Activated CD8-positive, alpha-beta memory T cell treated with anti-CD3 and anti-CD28 coated beads, Interleukin-2, amount 50 U/mL, for 24 hours (primary cell): ENCODE data around the gene RAB3C.

Source experiments
- DNase-seq: peaks from one replicate; pipeline ENCODE4 v3.0.0-alpha.2; 2020; ENCODE audit errors: extremely low read depth

RAB3C gene

DNA sequence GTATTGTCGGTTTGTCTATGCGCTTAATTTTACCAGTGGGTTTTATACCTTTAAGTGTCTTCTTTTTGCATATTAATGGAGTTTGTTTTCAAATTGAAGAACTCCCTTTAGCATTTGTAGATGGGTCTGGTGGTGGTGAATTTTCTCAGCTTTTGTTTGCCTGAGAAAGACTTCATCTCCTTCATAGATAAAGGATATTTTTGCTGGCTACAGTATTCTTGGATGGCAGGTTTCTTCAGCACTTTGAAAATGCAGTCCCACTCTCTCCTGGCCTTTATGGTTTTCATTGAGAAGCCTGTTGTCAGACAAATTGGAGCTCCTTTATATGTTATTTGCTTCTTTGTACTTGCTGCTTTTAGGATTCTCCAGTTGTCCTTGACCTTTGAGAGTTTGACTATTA, 142.1 kb downstream of the RAB3C start:
- DNase-seq = no peak

GRCh38 chr5:58731641-58732040, 148.8 kb downstream of the RAB3C start:
- no peak for DNase-seq

DNA sequence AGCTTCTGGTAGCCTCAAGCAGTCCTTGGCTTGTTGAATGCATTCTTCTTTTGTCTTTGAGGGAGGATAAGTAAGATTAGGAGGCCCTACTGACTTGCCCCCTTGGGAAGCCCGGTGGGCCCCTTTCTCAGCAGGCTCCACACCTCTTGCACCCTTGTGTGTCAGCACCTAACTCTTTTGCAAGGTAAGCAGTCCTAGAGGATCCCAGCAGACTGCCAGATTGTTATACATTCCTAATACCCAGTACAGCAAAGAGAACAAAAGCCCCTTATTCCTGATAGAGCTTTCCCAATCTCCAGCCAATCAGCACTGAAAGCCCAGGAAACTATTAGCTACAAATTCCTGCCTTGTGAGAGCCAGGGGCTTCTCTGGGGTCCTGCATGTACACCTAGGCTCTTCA, 152.8 kb downstream of the RAB3C start:
- no peak for DNase-seq

DNA sequence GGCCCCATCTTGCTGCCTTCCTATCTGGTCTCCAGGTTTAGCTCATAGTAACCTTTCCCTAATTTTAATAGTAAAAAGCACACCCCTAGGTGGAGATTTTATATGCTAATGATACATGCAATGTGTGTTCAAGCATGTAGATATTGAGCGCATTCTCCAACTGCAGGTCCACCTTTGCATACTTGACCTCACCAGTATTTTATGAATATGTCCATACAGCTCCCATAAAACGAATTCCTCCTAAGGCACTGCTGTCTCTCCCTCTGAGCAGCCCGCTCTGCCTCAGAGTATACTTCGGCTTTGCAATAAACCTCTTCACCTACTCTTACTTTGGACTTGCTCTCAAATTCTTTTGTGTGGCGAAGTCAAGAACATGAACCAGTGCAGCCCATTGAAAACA, 153.3 kb downstream of the RAB3C start:
- DNase-seq = no peak

DNA sequence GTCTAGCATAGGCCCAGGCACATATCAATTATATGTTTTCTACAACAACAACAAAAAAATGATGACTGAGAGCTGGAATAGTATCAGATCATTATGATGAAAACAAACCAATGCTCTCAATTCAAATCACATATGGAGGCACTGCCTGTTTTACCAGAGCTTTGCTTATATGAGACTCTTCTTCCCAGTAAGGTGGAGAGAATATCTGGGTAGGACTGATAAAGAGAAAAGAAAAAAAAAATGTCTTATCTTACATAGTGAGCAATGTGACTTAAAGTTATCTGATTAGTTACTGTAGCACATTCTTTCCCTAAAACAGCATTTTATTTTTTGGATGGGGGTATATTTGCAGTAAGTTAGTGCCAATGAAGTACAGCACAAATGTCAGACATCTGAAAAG, 154.8 kb downstream of the RAB3C start:
- no peak for DNase-seq

- no peak for DNase-seq
Observed at GRCh38 chr5:58738336-58738735, 155.5 kb downstream of the RAB3C start.

DNA sequence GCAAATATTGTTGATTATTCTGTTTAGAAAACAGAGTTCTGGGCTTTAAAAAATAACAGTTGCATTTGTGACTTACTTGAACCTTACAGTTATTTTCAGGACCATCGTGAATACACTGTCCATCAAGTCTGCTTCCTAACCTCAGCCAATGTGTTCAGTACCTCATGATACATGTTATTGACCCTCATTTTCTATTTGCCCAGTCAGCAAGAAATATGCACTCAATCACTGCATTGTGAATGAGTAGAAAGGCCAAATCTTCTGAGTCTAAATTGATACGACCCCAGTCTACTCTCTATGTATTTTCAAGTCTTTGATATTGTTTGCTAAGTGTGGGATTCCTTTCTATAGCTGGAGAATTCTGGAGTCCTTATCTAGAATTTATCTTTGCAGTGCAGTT, 156.2 kb downstream of the RAB3C start:
- no peak for DNase-seq

GRCh38 chr5:58740956-58741355, 158.1 kb downstream of the RAB3C start:
- DNase-seq = no peak

DNA sequence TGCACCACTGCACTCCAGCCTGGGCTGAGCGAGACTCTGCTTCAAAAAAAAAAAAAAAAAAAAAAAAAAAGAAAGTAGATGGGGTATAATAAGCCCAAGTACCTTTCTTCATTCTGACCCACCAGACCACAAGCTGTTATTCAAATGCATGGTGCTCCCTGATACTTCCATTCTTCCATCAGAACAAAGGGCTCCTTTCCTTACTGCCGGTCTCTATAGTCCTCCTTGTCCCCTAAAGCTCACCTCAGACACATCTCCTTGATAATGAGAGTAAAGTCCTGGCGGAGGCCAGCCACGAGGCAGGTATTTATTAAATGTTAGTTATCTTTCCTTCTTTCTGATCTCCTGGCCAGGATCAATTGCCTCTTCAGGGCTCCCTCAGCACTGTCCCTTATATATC, 162.5 kb downstream of the RAB3C start:
- DNase-seq = no peak

DNA sequence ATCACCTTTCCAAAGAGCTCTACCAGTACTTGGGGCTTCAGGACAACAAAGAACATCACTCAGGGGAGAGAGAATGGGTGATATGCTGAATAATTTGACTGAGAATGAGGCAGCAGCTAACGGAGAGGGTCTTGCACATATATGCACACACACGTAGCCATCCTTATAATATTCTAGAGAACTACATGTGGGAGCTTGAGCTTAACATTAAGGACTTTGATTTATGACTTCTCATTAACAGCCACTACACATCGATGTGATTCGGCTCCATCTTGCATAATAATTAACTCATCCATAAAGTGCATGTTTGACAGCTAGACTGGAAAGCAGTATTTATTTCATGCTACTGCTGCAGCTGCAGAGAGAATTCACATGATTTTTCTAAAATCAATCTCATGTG, 163.4 kb downstream of the RAB3C start:
- DNase-seq = no peak

GRCh38 chr5:58750036-58750435, 167.2 kb downstream of the RAB3C start:
- DNase-seq = no peak

DNA sequence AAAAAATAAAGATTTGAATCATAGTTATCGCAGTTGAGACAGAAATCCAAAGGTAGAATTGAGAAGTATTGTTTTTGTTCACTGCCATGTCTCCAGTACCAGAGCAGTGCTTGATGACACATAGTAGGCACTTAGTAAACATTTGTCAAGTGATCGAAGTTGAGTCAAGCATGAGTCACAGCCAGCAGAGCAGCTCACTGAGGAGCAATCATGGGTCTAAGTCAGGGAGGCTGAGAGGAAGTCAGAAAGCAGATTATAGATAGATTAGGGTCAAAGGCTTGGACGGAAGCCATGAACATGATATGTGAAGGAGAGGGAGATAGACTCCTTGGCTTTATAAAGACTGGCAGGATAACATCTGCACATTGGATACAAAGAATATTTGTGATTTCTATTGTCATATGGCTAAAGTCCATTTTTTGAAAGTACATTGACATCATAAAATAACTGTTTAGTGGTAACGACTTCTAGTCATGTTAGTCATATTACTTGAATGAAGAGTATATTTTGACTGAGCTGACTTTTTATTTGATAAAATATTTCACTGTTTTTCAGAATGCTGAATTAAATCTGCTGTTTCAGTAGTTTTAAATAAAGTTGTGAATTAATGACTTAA, 168.5 kb downstream of the RAB3C start:
- DNase-seq = no peak

- no peak for DNase-seq
Observed at GRCh38 chr5:58752104-58752503, 169.2 kb downstream of the RAB3C start.

- DNase-seq = no peak
Observed at GRCh38 chr5:58753446-58753845, 170.6 kb downstream of the RAB3C start.

- no peak for DNase-seq
Observed at GRCh38 chr5:58754250-58754649, 171.4 kb downstream of the RAB3C start.

- no peak for DNase-seq
Observed at GRCh38 chr5:58755397-58755796, 172.5 kb downstream of the RAB3C start.

DNA sequence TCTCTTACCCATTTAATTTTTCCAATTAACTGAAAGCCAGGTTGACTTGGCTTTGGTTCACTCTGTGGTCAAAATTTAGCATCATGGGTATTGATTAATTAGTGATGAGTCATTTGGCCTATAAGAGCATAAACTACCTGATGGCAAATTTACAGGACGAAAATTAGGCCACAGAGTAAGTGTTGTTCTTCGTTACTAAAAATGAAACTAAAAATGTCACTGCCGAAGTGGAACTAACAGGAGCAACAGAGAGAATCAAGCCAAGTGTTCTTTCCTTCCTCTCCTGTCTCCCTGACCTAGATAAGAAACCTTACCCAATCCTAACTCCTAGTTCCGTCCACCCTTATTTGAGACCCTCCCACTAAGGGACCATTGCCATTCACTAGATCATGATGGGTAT, 176.9 kb downstream of the RAB3C start:
- DNase-seq = no peak

DNA sequence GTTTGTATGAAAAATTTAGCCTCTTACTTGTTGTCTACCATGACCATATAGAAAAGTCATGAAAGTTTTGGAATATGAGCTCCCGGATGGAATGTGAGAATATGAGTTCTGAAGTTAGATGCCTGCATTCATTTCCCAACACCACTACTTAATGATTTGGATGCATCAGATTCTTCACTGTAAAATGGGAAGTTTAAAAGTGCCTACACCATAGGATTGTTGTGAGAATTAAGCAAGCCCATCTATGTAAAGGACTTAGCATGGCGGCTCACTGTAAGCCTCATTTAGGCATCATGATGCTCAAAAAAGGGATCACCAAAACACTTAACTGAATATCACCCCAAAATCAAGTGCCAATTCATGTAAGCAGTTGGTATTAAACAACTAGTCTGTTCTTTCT, 177.3 kb downstream of the RAB3C start:
- no peak for DNase-seq

GRCh38 chr5:58761407-58761806, 178.5 kb downstream of the RAB3C start:
- no peak for DNase-seq

DNA sequence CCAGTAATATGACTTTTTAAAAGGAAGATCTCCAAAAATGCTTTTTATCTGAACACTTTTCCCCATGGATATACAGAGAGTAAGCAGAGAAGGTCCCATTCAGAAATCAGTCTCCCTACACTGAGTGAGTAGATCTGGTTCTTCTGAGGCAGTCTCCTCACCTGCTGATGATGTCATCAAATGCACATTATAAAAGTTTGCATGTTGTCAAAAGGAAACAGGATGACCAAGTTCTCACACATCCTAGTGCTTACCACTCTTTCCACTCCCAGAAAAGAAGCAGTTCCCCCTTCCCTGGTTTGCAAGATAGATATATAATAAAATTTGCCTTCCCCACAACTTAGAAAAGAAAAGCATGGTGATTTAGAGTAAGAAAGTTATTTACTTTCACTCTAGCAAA, 180.5 kb downstream of the RAB3C start:
- DNase-seq = no peak

GRCh38 chr5:58764199-58764598, 181.3 kb downstream of the RAB3C start:
- DNase-seq = no peak

- no peak for DNase-seq
Observed at GRCh38 chr5:58765058-58765457, 182.2 kb downstream of the RAB3C start.

GRCh38 chr5:58767104-58767503, 184.2 kb downstream of the RAB3C start:
- DNase-seq = no peak

- DNase-seq = no peak
Observed at GRCh38 chr5:58770136-58770535, 187.3 kb downstream of the RAB3C start.

- no peak for DNase-seq
Observed at GRCh38 chr5:58771796-58772195, 188.9 kb downstream of the RAB3C start.
